H9 (cell line): ENCODE measurements around the gene TMCC3. TPM values are rescaled to one million over a fixed set of nuclear protein-coding genes. Genes with fewer than 3 reads are reported as not detected.

Source experiments
- DNase-seq: peaks from one replicate; pipeline ENCODE4 v3.0.0-alpha.2; 2017
- H2AFZ ChIP-seq: one replicate; pipeline ENCODE4 v1.6.1; 2013; ENCODE audit warnings: mild to moderate bottlenecking, low read length, control low read depth, moderate library complexity
- H2AK5ac ChIP-seq: 2 replicates; pipeline ENCODE4 v1.6.1; 2013; ENCODE audit warnings: low read length, control low read depth, mixed read lengths; ENCODE audit not compliant: insufficient read length
- H2BK120ac ChIP-seq: one replicate; pipeline ENCODE4 v1.6.1; 2013; ENCODE audit warnings: low read depth, mild to moderate bottlenecking, low read length, control low read depth, inconsistent platforms; ENCODE audit not compliant: poor library complexity, severe bottlenecking
- H2BK12ac ChIP-seq: 2 replicates; pipeline ENCODE4 v1.6.1; 2013; ENCODE audit warnings: low read length, control low read depth, mixed read lengths, low read depth; ENCODE audit not compliant: insufficient read length
- H2BK15ac ChIP-seq: 2 replicates; pipeline ENCODE4 v1.6.1; 2013; ENCODE audit warnings: low read depth, low read length, control low read depth
- H2BK20ac ChIP-seq: one replicate; pipeline ENCODE4 v1.6.1; 2013; ENCODE audit warnings: low read depth, mild to moderate bottlenecking, low read length, control low read depth, inconsistent platforms; ENCODE audit not compliant: poor library complexity, severe bottlenecking
- H2BK5ac ChIP-seq: 2 replicates; pipeline ENCODE4 v1.6.1; 2013; ENCODE audit warnings: low read length, control low read depth, mixed read lengths; ENCODE audit not compliant: insufficient read length
- H3K14ac ChIP-seq: 2 replicates; pipeline ENCODE4 v1.6.1; 2013; ENCODE audit warnings: low read length, control low read depth; ENCODE audit not compliant: insufficient read depth
- H3K18ac ChIP-seq: 2 replicates; pipeline ENCODE4 v1.6.1; 2013; ENCODE audit warnings: low read depth, mild to moderate bottlenecking, mixed read lengths, low read length, control low read depth; ENCODE audit not compliant: insufficient read length
- H3K23ac ChIP-seq: 2 replicates; pipeline ENCODE4 v1.6.1; 2013; ENCODE audit warnings: low read length, control low read depth, mixed read lengths, low read depth; ENCODE audit not compliant: insufficient read length
- H3K23me2 ChIP-seq: 2 replicates; pipeline ENCODE4 v1.6.1; 2013; ENCODE audit warnings: low read depth, mild to moderate bottlenecking, mixed read lengths, low read length, control low read depth; ENCODE audit not compliant: insufficient read length, poor library complexity, severe bottlenecking
- H3K27ac ChIP-seq: 2 replicates; pipeline ENCODE4 v1.5.1; 2013; ENCODE audit warnings: low read length, control low read depth, mixed read lengths, low read depth; ENCODE audit not compliant: insufficient read length
- H3K27me3 ChIP-seq: 2 replicates; pipeline ENCODE4 v1.6.1; 2013; ENCODE audit warnings: low read length, control low read depth, inconsistent platforms; ENCODE audit not compliant: insufficient read depth
- H3K4ac ChIP-seq: 2 replicates; pipeline ENCODE4 v1.6.1; 2013; ENCODE audit warnings: low read depth, mild to moderate bottlenecking, control low read depth, inconsistent platforms, low read length, moderate library complexity
- H3K4me1 ChIP-seq: 2 replicates; pipeline ENCODE4 v1.6.1; 2013; ENCODE audit warnings: low read length, control low read depth, inconsistent platforms; ENCODE audit not compliant: insufficient read depth
- H3K4me2 ChIP-seq: 2 replicates; pipeline ENCODE4 v1.6.1; 2013; ENCODE audit warnings: low read length, control low read depth, mixed read lengths; ENCODE audit not compliant: insufficient read length, insufficient read depth
- H3K56ac ChIP-seq: 2 replicates; pipeline ENCODE4 v1.6.1; 2013; ENCODE audit warnings: low read depth, mild to moderate bottlenecking, mixed read lengths, low read length, control low read depth; ENCODE audit not compliant: insufficient read length
- H3K79me1 ChIP-seq: 2 replicates; pipeline ENCODE4 v1.6.1; 2013; ENCODE audit warnings: low read depth, mild to moderate bottlenecking, moderate library complexity, low read length, control low read depth, inconsistent platforms; ENCODE audit not compliant: insufficient read depth, poor library complexity, severe bottlenecking
- H3K79me2 ChIP-seq: 2 replicates; pipeline ENCODE4 v1.6.1; 2013; ENCODE audit warnings: low read length, control low read depth, inconsistent platforms; ENCODE audit not compliant: insufficient read depth
- H3K9ac ChIP-seq: 2 replicates; pipeline ENCODE4 v1.6.1; 2013; ENCODE audit warnings: low read length, control low read depth, mixed read lengths; ENCODE audit not compliant: insufficient read length; ENCODE audit errors: extremely low read depth
- H3K9me3 ChIP-seq: one replicate; pipeline ENCODE4 v1.6.1; 2013; ENCODE audit warnings: low read depth, low read length, inconsistent platforms; ENCODE audit not compliant: control insufficient read depth
- H3T11ph ChIP-seq: one replicate; pipeline ENCODE4 v1.6.1; 2013; ENCODE audit warnings: mild to moderate bottlenecking, low read length, control low read depth, inconsistent platforms
- H4K20me1 ChIP-seq: one replicate; pipeline ENCODE4 v1.6.1; 2013; ENCODE audit not compliant: control insufficient read depth, insufficient read length, insufficient read depth
- H4K5ac ChIP-seq: 2 replicates; pipeline ENCODE4 v1.6.1; 2013; ENCODE audit warnings: low read depth, mild to moderate bottlenecking, mixed read lengths, low read length, control low read depth; ENCODE audit not compliant: insufficient read length
- H4K8ac ChIP-seq: replicated peaks from 2 replicates; pipeline ENCODE4 v1.6.1; 2013; ENCODE audit warnings: low read length, control low read depth, mixed read lengths, low read depth; ENCODE audit not compliant: insufficient read length
- H4K91ac ChIP-seq: 2 replicates; pipeline ENCODE4 v1.6.1; 2013; ENCODE audit warnings: low read depth, mild to moderate bottlenecking, moderate library complexity, mixed read lengths, low read length, control low read depth; ENCODE audit not compliant: insufficient read length
- H3K27ac Mint-ChIP-seq, 3 experiments: 2 replicates in 2 of 3; 3 replicates in 1 of 3; pipeline ENCODE4 v1.8.0; 2020 to 2021; ENCODE audit warnings: mixed read lengths in 3 of 3, mild to moderate bottlenecking in 1 of 3, moderate library complexity in 1 of 3
- H3K27me3 Mint-ChIP-seq: 2 replicates; pipeline ENCODE4 v1.8.0; 2021; ENCODE audit warnings: low read depth, mild to moderate bottlenecking, moderate library complexity, mixed read lengths
- H3K36me3 Mint-ChIP-seq, 3 experiments: 2 replicates in 2 of 3; 3 replicates in 1 of 3; pipeline ENCODE4 v1.8.0; 2020 to 2021; ENCODE audit warnings: low read depth in 3 of 3, mixed read lengths in 3 of 3; ENCODE audit not compliant: insufficient read depth in 1 of 3
- H3K4me1 Mint-ChIP-seq, 2 experiments: 2 replicates each; pipeline ENCODE4 v1.8.0; 2020; ENCODE audit warnings: mixed read lengths in 2 of 2
- H3K4me3 Mint-ChIP-seq, 2 experiments: 2 replicates in 1 of 2; 3 replicates in 1 of 2; pipeline ENCODE4 v1.8.0; 2020 to 2021; ENCODE audit warnings: mild to moderate bottlenecking in 2 of 2, mixed read lengths in 2 of 2, moderate library complexity in 1 of 2
- H3K9me3 Mint-ChIP-seq, 2 experiments: 2 replicates in 1 of 2; 3 replicates in 1 of 2; pipeline ENCODE4 v1.8.0; 2020; ENCODE audit warnings: mild to moderate bottlenecking in 2 of 2, mixed read lengths in 2 of 2, moderate library complexity in 1 of 2
- WGBS: extraction: QIAGEN DNeasy Blood & Tissue Kit; methylation state at CpG from one replicate; pipeline ENCODE4 v1.1.7; 2013; ENCODE audit warnings: missing lambda C conversion rate, low lambda C conversion rate, mixed read lengths; ENCODE audit not compliant: insufficient read length; ENCODE audit errors: extremely low coverage; 5-methylcytosine and 5-hydroxymethylcytosine counted together
- total RNA-seq: library from RNA; stranded (reverse); gene quantifications from 2 replicates; pipeline ENCODE4 v1.2.1, GENCODE V29; 2021
- TF ChIP-seq, protein P1 (sequence below): fragments of 200-600 bp; sonication (generic); conservative IDR thresholded peaks from 3 replicates; pipeline ENCODE4 v1.8.0; 2021; ENCODE audit warnings: antibody characterized with exemption, mild to moderate bottlenecking

Gene TMCC3
- total RNA-seq, 1 experiment from 2014 or later: 0.87 TPM

GRCh38 chr12:94684416-94685142, 34.2 kb upstream of the TMCC3 start:
- Histone ChIP-seq H2AFZ (no peak overlapping the region), H2BK15ac (no peak overlapping the region), H3K79me2 (no peaks in the 10 kb centered on the region), H2AK5ac (no peak overlapping the region), H3K14ac (no peak overlapping the region), H3K4me1 (no peaks in the 10 kb centered on the region), H3K23ac (no peak overlapping the region), H4K5ac (no peak overlapping the region), H3K27ac (no peak overlapping the region), H3K56ac (no peak overlapping the region), H2BK5ac (no peak overlapping the region), H2BK20ac (no peak overlapping the region), H3K18ac (no peak overlapping the region), H3K9ac (no peak overlapping the region), H3T11ph (no peak overlapping the region), H3K4me2 (no peak overlapping the region), H3K4ac (no peak overlapping the region), H3K27me3 (no peaks in the 10 kb centered on the region), H3K79me1 (no peaks in the 10 kb centered on the region), H4K91ac (no peak overlapping the region), H2BK120ac (no peak overlapping the region), H4K8ac (no peak overlapping the region), H2BK12ac (no peak overlapping the region), H4K20me1 (no peaks in the 10 kb centered on the region), H3K9me3 (no peaks in the 10 kb centered on the region), H3K23me2 (no peaks in the 10 kb centered on the region)
- no peak overlapping the region for H3K4me3 Mint-ChIP-seq
- no peak overlapping the region for H3K27ac Mint-ChIP-seq
- H3K27me3 Mint-ChIP-seq: no peaks in the 10 kb centered on the region
- no peak for DNase-seq
- H3K4me1 Mint-ChIP-seq: peaks cover 4% of the 10 kb centered on the region in 2 experiments; a peak in 3 of 4 replicates
- no CpG with 5 or more reads among the region's 7 CpGs for WGBS
- H3K36me3 Mint-ChIP-seq: peaks cover 0 to 7% (median 2%) of the 10 kb centered on the region in 3 experiments; a peak in 4 of 7 replicates
- TF ChIP-seq, protein P1, sequence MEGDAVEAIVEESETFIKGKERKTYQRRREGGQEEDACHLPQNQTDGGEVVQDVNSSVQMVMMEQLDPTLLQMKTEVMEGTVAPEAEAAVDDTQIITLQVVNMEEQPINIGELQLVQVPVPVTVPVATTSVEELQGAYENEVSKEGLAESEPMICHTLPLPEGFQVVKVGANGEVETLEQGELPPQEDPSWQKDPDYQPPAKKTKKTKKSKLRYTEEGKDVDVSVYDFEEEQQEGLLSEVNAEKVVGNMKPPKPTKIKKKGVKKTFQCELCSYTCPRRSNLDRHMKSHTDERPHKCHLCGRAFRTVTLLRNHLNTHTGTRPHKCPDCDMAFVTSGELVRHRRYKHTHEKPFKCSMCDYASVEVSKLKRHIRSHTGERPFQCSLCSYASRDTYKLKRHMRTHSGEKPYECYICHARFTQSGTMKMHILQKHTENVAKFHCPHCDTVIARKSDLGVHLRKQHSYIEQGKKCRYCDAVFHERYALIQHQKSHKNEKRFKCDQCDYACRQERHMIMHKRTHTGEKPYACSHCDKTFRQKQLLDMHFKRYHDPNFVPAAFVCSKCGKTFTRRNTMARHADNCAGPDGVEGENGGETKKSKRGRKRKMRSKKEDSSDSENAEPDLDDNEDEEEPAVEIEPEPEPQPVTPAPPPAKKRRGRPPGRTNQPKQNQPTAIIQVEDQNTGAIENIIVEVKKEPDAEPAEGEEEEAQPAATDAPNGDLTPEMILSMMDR: no peak
- H3K9me3 Mint-ChIP-seq: peaks cover 6 to 7% of the 10 kb centered on the region in 2 experiments; a peak in 4 of 5 replicates
